K562 (cell line): Measurements from ENCODE around the gene CTSH. TPM values are rescaled to one million over a fixed set of nuclear protein-coding genes. Genes with fewer than 3 reads are reported as not detected.

ENCODE experiments used
- ATAC-seq: fragments of 200-7000 bp; cut with Tn5 transposase; 3 replicates; pipeline ENCODE4 v1.9.1; 2020; ENCODE audit warnings: moderate library complexity
- BruUV-seq: library from RNA; stranded (reverse); fragments of 400-500 nt; replicated peaks from 2 replicates; lab custom pipeline; 2021; lab: Mats Ljungman, UMichigan
- CTCF ChIA-PET: fragments of 300-600 bp; formaldehyde crosslinking; extraction: SDS; loops from one replicate; lab custom pipeline; 2021; ENCODE audit warnings: low intra/inter-chr PET ratio; lab: Yijun Ruan, JAX
- POLR2A ChIA-PET: fragments of 300-600, 350-650 bp; sonication (Branson Sonifier 250); formaldehyde crosslinking; extraction: SDS; loops from one replicate; lab custom pipeline; 2021; ENCODE audit warnings: antibody characterized with exemption, inconsistent platforms; lab: Yijun Ruan, JAX
- DNase-seq, 4 experiments: peaks; one replicate each; pipeline versions ENCODE4 v3.0.0 to v3.0.0-alpha.2; 2011 to 2018; ENCODE audit warnings: low spot score in 3 of 4, mixed read lengths in 3 of 4; ENCODE audit errors: extremely low read depth in 1 of 4
- FAIRE-seq: peaks from 2 replicates; lab custom pipeline; 2011; peaks lifted over from hg19 to GRCh38; lab: Jason Lieb, UNC
- H2AFZ ChIP-seq: 2 replicates; pipeline ENCODE4 v1.6.0; 2011; ENCODE audit warnings: low read depth, low read length, control low read depth, inconsistent platforms
- H3K27ac ChIP-seq: fragments of 200-600 bp; 3 replicates; pipeline ENCODE4 v1.8.0; 2011; ENCODE audit warnings: low read depth, mild to moderate bottlenecking, control low read depth, inconsistent platforms, low read length, moderate library complexity, mixed read lengths; ENCODE audit errors: extremely low read depth
- H3K27me3 ChIP-seq, 2 experiments: fragments of 300-600 bp in 1 of 2; 2 replicates in 1 of 2; 3 replicates in 1 of 2; pipeline versions ENCODE4 v1.6.0 to v1.8.0; 2011; ENCODE audit warnings: inconsistent platforms in 2 of 2, low read length in 2 of 2, mild to moderate bottlenecking in 1 of 2, mixed read lengths in 1 of 2, moderate library complexity in 1 of 2; ENCODE audit not compliant: control insufficient read depth in 2 of 2, insufficient read depth in 2 of 2
- H3K36me3 ChIP-seq: fragments of 300-600 bp; 3 replicates; pipeline ENCODE4 v1.8.0; 2011; ENCODE audit warnings: mild to moderate bottlenecking, low read length, inconsistent platforms; ENCODE audit not compliant: control insufficient read depth, insufficient read depth
- H3K4me1 ChIP-seq, 2 experiments: fragments of 200-600 bp in 1 of 2; replicated peaks in 1 of 2; 2 replicates in 1 of 2; 3 replicates in 1 of 2; pipeline versions ENCODE4 v1.5.1 to v1.8.0; 2011; ENCODE audit warnings: inconsistent platforms in 2 of 2, low read length in 2 of 2, mild to moderate bottlenecking in 1 of 2, mixed read lengths in 1 of 2, moderate library complexity in 1 of 2; ENCODE audit not compliant: control insufficient read depth in 2 of 2, insufficient read depth in 2 of 2
- H3K4me2 ChIP-seq: 2 replicates; pipeline ENCODE4 v1.6.1; 2011; ENCODE audit warnings: low read length, control low read depth, inconsistent platforms, mixed read lengths; ENCODE audit not compliant: insufficient read depth
- H3K4me3 ChIP-seq: fragments of 200-600 bp; sonication (generic), shearing (Covaris generic); 2 replicates; pipeline ENCODE4 v1.5.1; 2016; ENCODE audit warnings: control low read depth, inconsistent platforms
- H3K79me2 ChIP-seq: fragments of 200-600 bp; 3 replicates; pipeline ENCODE4 v1.8.0; 2011; ENCODE audit warnings: low read length, inconsistent platforms; ENCODE audit not compliant: control insufficient read depth, insufficient read depth
- H3K9ac ChIP-seq, 2 experiments: 2 replicates each; pipeline versions ENCODE4 v1.6.0 to v1.6.1; 2011; ENCODE audit warnings: low read depth in 2 of 2, low read length in 2 of 2, control low read depth in 1 of 2, inconsistent platforms in 1 of 2, mild to moderate bottlenecking in 1 of 2, mixed read lengths in 1 of 2; ENCODE audit not compliant: insufficient read depth in 1 of 2
- H3K9me1 ChIP-seq: one replicate; pipeline ENCODE4 v1.6.0; 2011; ENCODE audit warnings: inconsistent platforms, mild to moderate bottlenecking, low read length, moderate library complexity; ENCODE audit not compliant: control insufficient read depth, insufficient read depth
- H3K9me3 ChIP-seq: replicated peaks from 2 replicates; pipeline ENCODE4 v1.5.1; 2011; ENCODE audit warnings: low read depth, low read length, inconsistent platforms; ENCODE audit not compliant: control insufficient read depth, insufficient read depth
- H4K20me1 ChIP-seq: replicated peaks from 2 replicates; pipeline ENCODE4 v1.6.1; 2011; ENCODE audit warnings: low read length, inconsistent platforms, mixed read lengths; ENCODE audit not compliant: control insufficient read depth, insufficient read depth
- CREB1 ChIP-seq, 2 experiments: sonication (generic) in 1 of 2; formaldehyde crosslinking in 1 of 2; IDR thresholded peaks; 2 replicates each; pipeline versions ENCODE4 v1.6.1 to v1.8.0; 2012 to 2022; ENCODE audit warnings: inconsistent platforms in 1 of 2, mild to moderate bottlenecking in 1 of 2, missing genetic modification reagents in 1 of 2, moderate library complexity in 1 of 2
- GTF2A2 ChIP-seq: IDR thresholded peaks from 2 replicates; pipeline ENCODE4 v1.6.1; 2016; ENCODE audit warnings: mild to moderate bottlenecking, missing genetic modification characterization, missing compliant biosample characterization
- HMG20A ChIP-seq: fragments of 450-650 bp; formaldehyde crosslinking; conservative IDR thresholded peaks from 2 replicates; pipeline ENCODE4 v1.4.0; 2020; ENCODE audit warnings: mild to moderate bottlenecking, mixed read lengths
- NBN ChIP-seq: fragments of 450-650 bp; IDR thresholded peaks from 2 replicates; pipeline ENCODE4 v1.6.1; 2016; ENCODE audit warnings: low read depth, mild to moderate bottlenecking
- NFYB ChIP-seq: IDR thresholded peaks from 2 replicates; pipeline ENCODE4 v1.6.1; 2011; ENCODE audit warnings: mild to moderate bottlenecking, moderate library complexity; ENCODE audit not compliant: insufficient read length; ENCODE audit errors: extremely low read depth
- POLR3G ChIP-seq: IDR thresholded peaks from 2 replicates; pipeline ENCODE4 v1.6.1; 2011; ENCODE audit not compliant: insufficient read length, insufficient replicate concordance; ENCODE audit errors: extremely low read depth
- RBM17 ChIP-seq: fragments of 200-400 bp; formaldehyde crosslinking; IDR thresholded peaks from 2 replicates; pipeline ENCODE4 v1.6.1; 2017; ENCODE audit warnings: low read depth, mild to moderate bottlenecking, low read length, borderline replicate concordance
- TEAD2 ChIP-seq: fragments of 450-650 bp; IDR thresholded peaks from 2 replicates; pipeline ENCODE4 v1.6.1; 2016; ENCODE audit warnings: missing genetic modification characterization, control low read depth, missing compliant biosample characterization
- THAP12 ChIP-seq: fragments of 250-450 bp; sonication (Bioruptor Pico); IDR thresholded peaks from 2 replicates; pipeline ENCODE4 v1.9.0; 2021; ENCODE audit warnings: mild to moderate bottlenecking, inconsistent platforms
- ZBTB34 ChIP-seq: fragments of 250-450 bp; sonication (Bioruptor Pico); IDR thresholded peaks from 2 replicates; pipeline ENCODE4 v1.8.0; 2021; ENCODE audit warnings: mild to moderate bottlenecking, moderate library complexity
- ZNF140 ChIP-seq: fragments of 250-450 bp; sonication (Bioruptor Pico); IDR thresholded peaks from 2 replicates; pipeline ENCODE4 v1.8.0; 2021; ENCODE audit warnings: moderate library complexity, mild to moderate bottlenecking, inconsistent platforms
- ZNF212 ChIP-seq: fragments of 450-650 bp; formaldehyde crosslinking; IDR thresholded peaks from 2 replicates; pipeline ENCODE4 v1.4.0; 2020; ENCODE audit warnings: mild to moderate bottlenecking
- WGBS: fragments of 100-300 bp; shearing (Covaris generic); methylation state at CpG from one replicate; pipeline ENCODE4 v1.1.6; 2016; ENCODE audit warnings: low coverage, mixed read lengths; ENCODE audit not compliant: insufficient coverage; ENCODE audit errors: missing lambda C conversion rate; 5-methylcytosine and 5-hydroxymethylcytosine counted together
- in situ Hi-C: fragments of 300-500 bp; cut with MboI; formaldehyde crosslinking; loops from 4 replicates; pipeline ENCODE4 v1.15.0; 2018; ENCODE audit warnings: inconsistent platforms, mixed read lengths
- intact Hi-C: fragments of 100-400 bp; cut with micrococcal nuclease; formaldehyde crosslinking; loops from 2 replicates; pipeline ENCODE4 v1.14.2; 2022
- polyA plus RNA-seq, 8 experiments: library from polyadenylated mRNA; depleted of rRNA in 4 of 8; stranded (reverse) in 5 of 8; unstranded in 3 of 8; fragments of >200 nt; fragmentation: Nextera tagmentation in 2 of 8; fragmentation: Illumina TruSeq in 1 of 8; extraction: Ambion mirVana in 2 of 8; extraction: Trizol in 1 of 8; gene quantifications; 2 replicates each; pipeline versions ENCODE4 v1.2.1 to v1.2.3, GENCODE V29; 2011 to 2014; ENCODE audit warnings: inconsistent platforms in 1 of 8, missing spikeins in 1 of 8
- total RNA-seq, 7 experiments: library from RNA; depleted of rRNA in 6 of 7; stranded (reverse); fragments of >200 nt in 6 of 7; fragmentation: Illumina TruSeq in 2 of 7; extraction: Trizol in 2 of 7; gene quantifications; 2 replicates each; pipeline versions ENCODE4 v1.2.1 to v1.2.3, GENCODE V29; 2011 to 2021; ENCODE audit warnings: low replicate concordance in 1 of 7
- TF ChIP-seq, protein P1 (sequence below): fragments of 250-450 bp; sonication (Bioruptor Pico); IDR thresholded peaks from 2 replicates; pipeline ENCODE4 v1.5.0; 2021
- TF ChIP-seq, protein P2 (sequence below), 2 experiments: fragments of 450-650 bp; conservative IDR thresholded peaks; 2 replicates each; pipeline ENCODE4 v1.6.1; 2017; ENCODE audit warnings: mild to moderate bottlenecking in 2 of 2, moderate library complexity in 2 of 2

Gene CTSH
- total and polyA plus RNA-seq, 9 of the 15 experiments (the other 6 are each of a cell fraction or from before 2014, with no cell fraction given): 15.0 to 462 (median 173) TPM

GRCh38 chr15:78912316-78912715 lies 32.5 kb downstream of the CTSH start:
- H3K4me2 ChIP-seq: no peak overlapping the region
- H2AFZ ChIP-seq: no peak overlapping the region
- H3K27ac ChIP-seq: no peak overlapping the region
- no peaks in the 10 kb centered on the region for H3K9me1 ChIP-seq
- POLR2A ChIA-PET: no interaction called here
- ATAC-seq (no peak), FAIRE-seq (no peak), DNase-seq (no peak)
- no peaks in the 10 kb centered on the region for H3K27me3 ChIP-seq
- H3K4me1 ChIP-seq: peaks cover 9 to 14% of the 10 kb centered on the region in 2 experiments; a peak in 3 of 5 replicates
- peaks cover 8% of the 10 kb centered on the region for H4K20me1 ChIP-seq
- intact Hi-C loops: no loop called here
- H3K79me2 ChIP-seq: no peaks in the 10 kb centered on the region
- no peak overlapping the region for H3K9ac ChIP-seq
- H3K4me3 ChIP-seq: no peak overlapping the region
- no TSS peak for BruUV-seq
- H3K36me3 ChIP-seq: peaks cover 65% of the 10 kb centered on the region
- CTCF ChIA-PET: interaction anchor here (0.6 to 0.8 kb wide), 2 partner anchors 37 to 95 kb away, joined by 4 read pairs; no protein-coding TSS in a partner anchor
- WGBS: 100% methylated on average over 2 of the region's 2 CpGs
- H3K9me3 ChIP-seq: no peaks in the 10 kb centered on the region
- in situ Hi-C loops: loop anchor here (5.0 kb wide), 1 partner anchor 70 kb away; no protein-coding TSS in a partner anchor
- TF ChIP-seq NBN: no peak
- TF ChIP-seq, protein P1, sequence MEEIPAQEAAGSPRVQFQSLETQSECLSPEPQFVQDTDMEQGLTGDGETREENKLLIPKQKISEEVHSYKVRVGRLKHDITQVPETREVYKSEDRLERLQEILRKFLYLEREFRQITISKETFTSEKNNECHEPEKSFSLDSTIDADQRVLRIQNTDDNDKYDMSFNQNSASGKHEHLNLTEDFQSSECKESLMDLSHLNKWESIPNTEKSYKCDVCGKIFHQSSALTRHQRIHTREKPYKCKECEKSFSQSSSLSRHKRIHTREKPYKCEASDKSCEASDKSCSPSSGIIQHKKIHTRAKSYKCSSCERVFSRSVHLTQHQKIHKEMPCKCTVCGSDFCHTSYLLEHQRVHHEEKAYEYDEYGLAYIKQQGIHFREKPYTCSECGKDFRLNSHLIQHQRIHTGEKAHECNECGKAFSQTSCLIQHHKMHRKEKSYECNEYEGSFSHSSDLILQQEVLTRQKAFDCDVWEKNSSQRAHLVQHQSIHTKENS (CRISPR knock-in tag): no peak
- TF ChIP-seq ZNF140 (CRISPR knock-in tag): no peak
- no peak for TF ChIP-seq CREB1 (IDR thresholded peaks at IDR 0.05)
- TF ChIP-seq CREB1 (CRISPR knock-in tag; IDR thresholded peaks at IDR 0.05): no peak
- TF ChIP-seq POLR3G: no peak
- no peak for TF ChIP-seq ZNF212 (CRISPR knock-in tag)
- no peak for TF ChIP-seq THAP12 (CRISPR knock-in tag)
- no peak for TF ChIP-seq ZBTB34 (CRISPR knock-in tag)
- TF ChIP-seq NFYB: no peak
- TF ChIP-seq, protein P2, sequence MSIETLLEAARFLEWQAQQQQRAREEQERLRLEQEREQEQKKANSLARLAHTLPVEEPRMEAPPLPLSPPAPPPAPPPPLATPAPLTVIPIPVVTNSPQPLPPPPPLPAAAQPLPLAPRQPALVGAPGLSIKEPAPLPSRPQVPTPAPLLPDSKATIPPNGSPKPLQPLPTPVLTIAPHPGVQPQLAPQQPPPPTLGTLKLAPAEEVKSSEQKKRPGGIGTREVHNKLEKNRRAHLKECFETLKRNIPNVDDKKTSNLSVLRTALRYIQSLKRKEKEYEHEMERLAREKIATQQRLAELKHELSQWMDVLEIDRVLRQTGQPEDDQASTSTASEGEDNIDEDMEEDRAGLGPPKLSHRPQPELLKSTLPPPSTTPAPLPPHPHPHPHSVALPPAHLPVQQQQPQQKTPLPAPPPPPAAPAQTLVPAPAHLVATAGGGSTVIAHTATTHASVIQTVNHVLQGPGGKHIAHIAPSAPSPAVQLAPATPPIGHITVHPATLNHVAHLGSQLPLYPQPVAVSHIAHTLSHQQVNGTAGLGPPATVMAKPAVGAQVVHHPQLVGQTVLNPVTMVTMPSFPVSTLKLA (conservative IDR thresholded peaks at IDR 0.05): no peak
- TF ChIP-seq GTF2A2 (tag): no peak
- no peak for TF ChIP-seq TEAD2 (tag)
- TF ChIP-seq RBM17: no peak
- no peak for TF ChIP-seq HMG20A (CRISPR knock-in tag)
